Transverse colon (tissue), 4 donors: ENCODE data around the gene DENND6B.

ENCODE experiments used
- CTCF ChIP-seq, 5 experiments: fragments of 200-600 bp in 3 of 5; fragments of 450-650 bp in 2 of 5; sonication (generic) in 3 of 5; IDR thresholded peaks; 1 replicate in 2 of 5; 2 replicates in 3 of 5; pipeline ENCODE4 v1.5.1; 2016 to 2017; ENCODE audit warnings: antibody characterized with exemption in 5 of 5, inconsistent platforms in 3 of 5, mild to moderate bottlenecking in 2 of 5, moderate library complexity in 1 of 5
- EP300 ChIP-seq: sonication (generic); formaldehyde crosslinking; IDR thresholded peaks from one replicate; pipeline ENCODE4 v1.6.1; 2017; ENCODE audit warnings: antibody characterized with exemption, low read depth
- POLR2A ChIP-seq: fragments of 450-650 bp; IDR thresholded peaks from one replicate; pipeline ENCODE4 v1.6.1; 2016; ENCODE audit warnings: antibody characterized with exemption, mild to moderate bottlenecking, moderate library complexity
- POLR2AphosphoS5 ChIP-seq, 3 donors: sonication (generic); formaldehyde crosslinking; IDR thresholded peaks; one replicate each; pipeline ENCODE4 v1.6.1; 2016; ENCODE audit warnings: antibody characterized with exemption in 3 of 3

DNA sequence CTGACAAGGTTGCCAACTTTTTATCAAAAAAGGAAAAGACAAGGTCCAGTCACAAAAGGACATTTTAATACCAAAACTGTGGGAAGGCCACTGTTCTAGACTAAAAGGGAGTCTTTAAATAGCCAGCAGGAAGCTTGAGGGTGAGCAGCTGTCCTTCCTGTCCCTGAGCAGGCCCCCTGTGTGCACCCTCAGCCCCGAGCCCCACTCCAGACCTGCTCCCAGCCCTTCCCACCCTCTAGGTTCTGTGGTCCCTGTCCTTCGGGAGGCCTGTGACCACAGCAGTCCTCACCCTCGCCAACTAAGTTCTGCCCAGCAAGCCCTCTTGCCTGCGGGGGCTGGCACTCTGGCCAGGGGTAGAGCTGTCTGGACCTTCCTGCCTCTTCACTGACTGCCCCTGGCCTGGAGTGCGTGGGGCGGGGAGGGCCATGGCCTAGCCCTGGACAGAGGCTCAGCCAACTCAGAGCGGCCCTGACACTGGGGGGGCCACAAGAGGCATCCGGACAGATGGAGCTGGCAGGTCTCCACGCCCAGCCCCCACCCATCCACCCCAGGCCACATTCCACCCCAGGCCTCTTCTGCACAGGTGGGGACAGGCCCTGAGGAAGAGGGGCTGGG, 17.7 kb downstream of the DENND6B start:
- TF ChIP-seq CTCF (IDR thresholded peaks at IDR 0.05) (no peak), EP300 (no peak), POLR2A (no peak), POLR2AphosphoS5 (IDR thresholded peaks at IDR 0.05) (no peak)
